Right atrium auricular region (tissue), 2 donors: ENCODE measurements around the gene CDK5RAP1. TPM values are rescaled to one million over a fixed set of nuclear protein-coding genes. Genes with fewer than 3 reads are reported as not detected.

ENCODE experiments used
- DNase-seq: peaks from one replicate; pipeline ENCODE4 v3.0.0-alpha.2; 2019; ENCODE audit warnings: low spot score
- H3K27ac ChIP-seq, 2 donors: fragments of 200-600 bp; sonication (generic); 1 replicate in 1 of 2; 2 replicates in 1 of 2; pipeline ENCODE4 v1.5.1; 2016 to 2019
- H3K27me3 ChIP-seq, 2 donors: fragments of 200-600 bp; sonication (generic); one replicate each; pipeline versions ENCODE4 v1.5.1 to v1.6.0; 2017 to 2019
- H3K36me3 ChIP-seq: fragments of 200-600 bp; sonication (generic); one replicate; pipeline ENCODE4 v1.5.1; 2016
- H3K4me1 ChIP-seq, 2 donors: fragments of 200-600 bp; sonication (generic); one replicate each; pipeline versions ENCODE4 v1.5.1 to v1.6.0; 2017 to 2019
- H3K4me3 ChIP-seq, 2 donors: fragments of 200-600 bp; sonication (generic); 1 replicate in 1 of 2; 2 replicates in 1 of 2; pipeline ENCODE4 v1.5.1; 2017 to 2019; ENCODE audit warnings: mild to moderate bottlenecking in 1 of 2, moderate library complexity in 1 of 2
- H3K9me3 ChIP-seq, 2 donors: fragments of 200-600 bp; sonication (generic); one replicate each; pipeline ENCODE4 v1.5.1; 2019
- CTCF ChIP-seq, 2 donors: fragments of 200-600 bp; sonication (generic); IDR thresholded peaks; one replicate each; pipeline ENCODE4 v1.5.1; 2019; ENCODE audit warnings: antibody characterized with exemption in 2 of 2
- total RNA-seq, 2 donors: library from RNA; depleted of rRNA; stranded (reverse); fragments of >200 nt; gene quantifications; one replicate each; pipeline ENCODE4 v1.1.0, GENCODE V29; 2016

Gene CDK5RAP1
- total RNA-seq, 2 donors from 2014 or later, result 13.9 to 22.8 TPM

GRCh38 chr20:33423141-33423834, 22.0 kb upstream of the CDK5RAP1 start:
- H3K27ac ChIP-seq, result peak overlapping the region; percentile 88 to 92
- no peak overlapping the region for H3K4me3 ChIP-seq
- H3K9me3 ChIP-seq, result no peaks in the 10 kb centered on the region
- TF ChIP-seq CTCF (IDR thresholded peaks at IDR 0.05), result no peak
- DNase-seq, result peak; percentile 92
- H3K4me1 ChIP-seq, result peaks cover 0 to 71% of the 10 kb centered on the region in 2 donors
- no peaks in the 10 kb centered on the region for H3K27me3 ChIP-seq
- H3K36me3 ChIP-seq, result peaks cover 4% of the 10 kb centered on the region

GRCh38 chr20:33419140-33419974, 18.0 kb upstream of the CDK5RAP1 start:
- Histone ChIP-seq H3K9me3 (no peaks in the 10 kb centered on the region), H3K4me3 (peak overlapping the region in 1 of 2 donors; percentile 7), H3K36me3 (peaks cover 13% of the 10 kb centered on the region), H3K4me1 (peaks cover 0 to 58% of the 10 kb centered on the region in 2 donors), H3K27ac (peak overlapping the region; percentile 88 to 92), H3K27me3 (no peaks in the 10 kb centered on the region)
- peak; percentile 87 for DNase-seq
- no peak for TF ChIP-seq CTCF (IDR thresholded peaks at IDR 0.05)

- H3K27ac ChIP-seq, result peak overlapping the region; percentile 88 to 92
- H3K4me3 ChIP-seq, result no peak overlapping the region
- H3K9me3 ChIP-seq, result no peaks in the 10 kb centered on the region
- no peaks in the 10 kb centered on the region for H3K27me3 ChIP-seq
- TF ChIP-seq CTCF (IDR thresholded peaks at IDR 0.05), result no peak
- DNase-seq, result no peak
- H3K4me1 ChIP-seq, result peaks cover 0 to 46% of the 10 kb centered on the region in 2 donors
- H3K36me3 ChIP-seq, result peaks cover 13% of the 10 kb centered on the region
Observed at GRCh38 chr20:33418033-33418432, 16.7 kb upstream of the CDK5RAP1 start.

GRCh38 chr20:33415948-33416347, 14.6 kb upstream of the CDK5RAP1 start:
- H3K27me3 ChIP-seq, result no peaks in the 10 kb centered on the region
- peaks cover 0 to 28% of the 10 kb centered on the region in 2 donors for H3K4me1 ChIP-seq
- peak; percentile 68 for DNase-seq
- H3K4me3 ChIP-seq, result no peak overlapping the region
- peak overlapping the region; percentile 52 to 88 for H3K27ac ChIP-seq
- peak; percentile 48 to 61 for TF ChIP-seq CTCF (IDR thresholded peaks at IDR 0.05)
- H3K36me3 ChIP-seq, result peaks cover 33% of the 10 kb centered on the region
- no peaks in the 10 kb centered on the region for H3K9me3 ChIP-seq

- peaks cover 58% of the 10 kb centered on the region for H3K36me3 ChIP-seq
- no peaks in the 10 kb centered on the region for H3K9me3 ChIP-seq
- H3K27ac ChIP-seq, result peak overlapping the region in 1 of 2 donors; percentile 17
- H3K4me3 ChIP-seq, result no peak overlapping the region
- H3K4me1 ChIP-seq, result peaks cover 0 to 6% of the 10 kb centered on the region in 2 donors
- DNase-seq, result no peak
- H3K27me3 ChIP-seq, result no peaks in the 10 kb centered on the region
- no peak for TF ChIP-seq CTCF (IDR thresholded peaks at IDR 0.05)
Observed at GRCh38 chr20:33412484-33412838, 11.1 kb upstream of the CDK5RAP1 start.
